Measurements from ENCODE around the gene CXorf51A. TPM values are rescaled to one million over a fixed set of nuclear protein-coding genes. Genes with fewer than 3 reads are reported as not detected.
"Not testable (repeated sequence)": the region's sequence is repeated elsewhere in the genome, so short reads cannot be mapped to it uniquely, and the experiment has no call there.

Gene CXorf51A
- not detected for total RNA-seq
- polyA plus RNA-seq: not detected

DNA sequence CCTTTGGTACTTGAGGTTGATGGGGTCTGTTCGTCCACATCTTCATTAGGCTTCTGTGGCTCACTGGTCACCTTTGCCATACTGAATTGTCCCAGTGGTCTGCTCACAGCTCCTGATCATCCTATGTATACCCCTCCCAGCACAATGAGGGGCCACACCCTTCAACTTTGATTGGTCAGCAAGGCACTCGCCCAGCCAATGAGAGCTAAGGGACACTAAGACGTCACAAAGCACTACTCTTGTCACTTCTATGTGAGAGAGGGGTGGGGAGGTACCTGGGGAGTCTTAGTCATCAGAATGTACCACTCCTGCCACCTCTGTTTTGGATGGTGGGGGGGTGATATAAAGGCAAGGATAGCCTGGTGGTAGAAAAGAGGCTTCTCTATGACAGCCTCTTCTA, at the start of gene CXorf51A:
Gene CXorf51A, minus strand, starts transcription at position 101 of the 400 bp plus-strand sequence. Its CDS starts 21 bp downstream, at position 80.
- H3K27ac ChIP-seq (ENCODE audit: low read depth in 1 of 2, low read length in 2 of 2); H3K4me1 ChIP-seq (ENCODE audit: control insufficient read depth in 4 of 4, insufficient read depth in 4 of 4, low read length in 3 of 4); H3K36me3 ChIP-seq (ENCODE audit: control insufficient read depth in 4 of 4, insufficient read depth in 3 of 4, low read depth in 1 of 4, low read length in 3 of 4); H3K9ac ChIP-seq (ENCODE audit: low read depth in 1 of 2, low read length in 2 of 2); H3K9me3 ChIP-seq (ENCODE audit: control insufficient read depth in 4 of 4, low read length in 3 of 4); DNase-seq (ENCODE audit: low spot score); H3K4me3 ChIP-seq (ENCODE audit: low read depth in 1 of 3, low read length in 3 of 3); H3K27me3 ChIP-seq (ENCODE audit: control insufficient read depth in 4 of 4, insufficient read depth in 4 of 4, low read length in 3 of 4): not testable (repeated sequence)
- WGBS: no CpG with 5 or more reads among the region's 3 CpGs

DNA sequence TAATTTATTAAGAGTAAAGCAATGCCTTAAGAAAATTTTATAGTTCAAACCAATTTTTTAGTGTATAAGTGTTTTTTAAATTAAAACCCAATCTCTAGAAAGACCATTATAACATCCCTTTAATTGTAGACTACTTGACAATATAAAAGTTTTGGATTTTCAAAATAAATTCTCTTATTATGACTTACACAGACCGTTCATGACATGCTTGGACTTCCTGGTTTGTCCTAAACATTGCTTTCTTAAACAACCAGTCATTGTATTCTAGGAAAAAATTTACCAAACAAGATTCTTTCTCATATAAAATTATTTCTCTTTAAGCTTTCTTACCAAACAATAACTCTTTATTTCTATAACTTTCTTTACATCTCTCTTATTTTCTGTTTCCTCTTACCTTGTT, 49.0 kb upstream of the CXorf51A start:
- no peak overlapping the region for H3K27ac ChIP-seq (ENCODE audit: low read depth in 1 of 2, low read length in 2 of 2)
- H3K9ac ChIP-seq (ENCODE audit: low read depth in 1 of 2, low read length in 2 of 2): no peak overlapping the region
- H3K4me3 ChIP-seq (ENCODE audit: low read depth in 1 of 3, low read length in 3 of 3): no peak overlapping the region
- H3K27me3 ChIP-seq (ENCODE audit: control insufficient read depth in 4 of 4, insufficient read depth in 4 of 4, low read length in 3 of 4): no peaks in the 10 kb centered on the region
- TF ChIP-seq TAF1 (conservative IDR thresholded peaks at IDR 0.05): no peak
- no peak for TF ChIP-seq RAD21 (IDR thresholded peaks at IDR 0.05)
- TF ChIP-seq YY1 (IDR thresholded peaks at IDR 0.05): no peak
- TF ChIP-seq, protein P1, sequence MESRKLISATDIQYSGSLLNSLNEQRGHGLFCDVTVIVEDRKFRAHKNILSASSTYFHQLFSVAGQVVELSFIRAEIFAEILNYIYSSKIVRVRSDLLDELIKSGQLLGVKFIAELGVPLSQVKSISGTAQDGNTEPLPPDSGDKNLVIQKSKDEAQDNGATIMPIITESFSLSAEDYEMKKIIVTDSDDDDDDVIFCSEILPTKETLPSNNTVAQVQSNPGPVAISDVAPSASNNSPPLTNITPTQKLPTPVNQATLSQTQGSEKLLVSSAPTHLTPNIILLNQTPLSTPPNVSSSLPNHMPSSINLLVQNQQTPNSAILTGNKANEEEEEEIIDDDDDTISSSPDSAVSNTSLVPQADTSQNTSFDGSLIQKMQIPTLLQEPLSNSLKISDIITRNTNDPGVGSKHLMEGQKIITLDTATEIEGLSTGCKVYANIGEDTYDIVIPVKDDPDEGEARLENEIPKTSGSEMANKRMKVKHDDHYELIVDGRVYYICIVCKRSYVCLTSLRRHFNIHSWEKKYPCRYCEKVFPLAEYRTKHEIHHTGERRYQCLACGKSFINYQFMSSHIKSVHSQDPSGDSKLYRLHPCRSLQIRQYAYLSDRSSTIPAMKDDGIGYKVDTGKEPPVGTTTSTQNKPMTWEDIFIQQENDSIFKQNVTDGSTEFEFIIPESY (IDR thresholded peaks at IDR 0.05): no peak
- no peak for DNase-seq (ENCODE audit: low spot score)
- H3K4me1 ChIP-seq (ENCODE audit: control insufficient read depth in 4 of 4, insufficient read depth in 4 of 4, low read length in 3 of 4): no peaks in the 10 kb centered on the region
- no peaks in the 10 kb centered on the region for H3K36me3 ChIP-seq (ENCODE audit: control insufficient read depth in 4 of 4, insufficient read depth in 3 of 4, low read depth in 1 of 4, low read length in 3 of 4)
- H3K9me3 ChIP-seq (ENCODE audit: control insufficient read depth in 4 of 4, low read length in 3 of 4): no peaks in the 10 kb centered on the region
- WGBS: 0% methylated on average over 1 of the region's 1 CpG

DNA sequence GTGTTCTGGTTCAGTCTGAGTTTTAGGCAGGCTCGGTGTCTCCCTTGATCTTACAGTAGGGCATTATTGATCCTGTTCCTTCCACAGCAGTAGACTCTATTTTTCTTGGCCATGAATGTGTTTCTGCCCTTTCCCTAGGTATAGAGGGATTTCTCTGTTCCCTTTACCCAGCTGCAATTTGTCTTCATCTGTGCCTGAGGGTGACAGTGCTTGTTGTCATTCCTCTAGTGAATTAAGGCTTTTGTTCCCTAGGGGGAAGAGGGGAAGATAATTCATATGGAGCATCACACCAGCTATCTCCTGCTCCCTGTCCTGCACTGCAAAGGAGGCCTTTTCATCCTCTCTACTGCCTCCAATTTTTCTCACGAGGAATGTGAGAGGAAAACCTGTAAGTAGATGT, 39.7 kb upstream of the CXorf51A start:
- WGBS: 59% methylated on average over 2 of the region's 2 CpGs
- DNase-seq (ENCODE audit: low spot score): no peak
- TF ChIP-seq HNF4G (IDR thresholded peaks at IDR 0.05) (no peak), HNF4A (conservative IDR thresholded peaks at IDR 0.05) (no peak), NR2F2 (IDR thresholded peaks at IDR 0.05) (no peak), JUND (IDR thresholded peaks at IDR 0.05) (no peak), EGR1 (IDR thresholded peaks at IDR 0.05; ENCODE audit: low read depth in 2 of 2) (no peak), GABPA (IDR thresholded peaks at IDR 0.05 in 1 of 2, conservative IDR thresholded peaks at IDR 0.05 in 1 of 2) (no peak)
- TF ChIP-seq, protein P2, sequence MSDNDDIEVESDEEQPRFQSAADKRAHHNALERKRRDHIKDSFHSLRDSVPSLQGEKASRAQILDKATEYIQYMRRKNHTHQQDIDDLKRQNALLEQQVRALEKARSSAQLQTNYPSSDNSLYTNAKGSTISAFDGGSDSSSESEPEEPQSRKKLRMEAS (IDR thresholded peaks at IDR 0.05): no peak
- TF ChIP-seq, protein P3, sequence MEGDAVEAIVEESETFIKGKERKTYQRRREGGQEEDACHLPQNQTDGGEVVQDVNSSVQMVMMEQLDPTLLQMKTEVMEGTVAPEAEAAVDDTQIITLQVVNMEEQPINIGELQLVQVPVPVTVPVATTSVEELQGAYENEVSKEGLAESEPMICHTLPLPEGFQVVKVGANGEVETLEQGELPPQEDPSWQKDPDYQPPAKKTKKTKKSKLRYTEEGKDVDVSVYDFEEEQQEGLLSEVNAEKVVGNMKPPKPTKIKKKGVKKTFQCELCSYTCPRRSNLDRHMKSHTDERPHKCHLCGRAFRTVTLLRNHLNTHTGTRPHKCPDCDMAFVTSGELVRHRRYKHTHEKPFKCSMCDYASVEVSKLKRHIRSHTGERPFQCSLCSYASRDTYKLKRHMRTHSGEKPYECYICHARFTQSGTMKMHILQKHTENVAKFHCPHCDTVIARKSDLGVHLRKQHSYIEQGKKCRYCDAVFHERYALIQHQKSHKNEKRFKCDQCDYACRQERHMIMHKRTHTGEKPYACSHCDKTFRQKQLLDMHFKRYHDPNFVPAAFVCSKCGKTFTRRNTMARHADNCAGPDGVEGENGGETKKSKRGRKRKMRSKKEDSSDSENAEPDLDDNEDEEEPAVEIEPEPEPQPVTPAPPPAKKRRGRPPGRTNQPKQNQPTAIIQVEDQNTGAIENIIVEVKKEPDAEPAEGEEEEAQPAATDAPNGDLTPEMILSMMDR (IDR thresholded peaks at IDR 0.05; ENCODE audit: low read depth, low read length, missing input control): no peak
- H3K27ac ChIP-seq (ENCODE audit: low read depth in 1 of 2, low read length in 2 of 2): no peak overlapping the region
- no peak overlapping the region for H3K9ac ChIP-seq (ENCODE audit: low read depth in 1 of 2, low read length in 2 of 2)
- no peaks in the 10 kb centered on the region for H3K4me1 ChIP-seq (ENCODE audit: control insufficient read depth in 4 of 4, insufficient read depth in 4 of 4, low read length in 3 of 4)
- no peaks in the 10 kb centered on the region for H3K36me3 ChIP-seq (ENCODE audit: control insufficient read depth in 4 of 4, insufficient read depth in 3 of 4, low read depth in 1 of 4, low read length in 3 of 4)
- no peak overlapping the region for H3K4me3 ChIP-seq (ENCODE audit: low read depth in 1 of 3, low read length in 3 of 3)
- no peaks in the 10 kb centered on the region for H3K9me3 ChIP-seq (ENCODE audit: control insufficient read depth in 4 of 4, low read length in 3 of 4)
- no peaks in the 10 kb centered on the region for H3K27me3 ChIP-seq (ENCODE audit: control insufficient read depth in 4 of 4, insufficient read depth in 4 of 4, low read length in 3 of 4)

Measured in liver (tissue), 9 donors.